Measurements from ENCODE around the gene HDAC3.

The HDAC3 gene

GRCh38 chr5:141672071-141672840, 35.6 kb upstream of the HDAC3 start:
- Histone ChIP-seq H3K36me3 (ENCODE audit: control insufficient read depth, insufficient read depth, low read length) (no peaks in the 10 kb centered on the region), H3K4me3 (ENCODE audit: low read length) (no peak overlapping the region), H3K4me1 (ENCODE audit: control insufficient read depth, insufficient read depth, low read length) (no peaks in the 10 kb centered on the region), H3K9me3 (ENCODE audit: control insufficient read depth, low read length) (no peaks in the 10 kb centered on the region), H3K27me3 (ENCODE audit: control insufficient read depth, insufficient read depth, low read length) (no peaks in the 10 kb centered on the region), H3K9ac (ENCODE audit: low read length) (no peak overlapping the region)

- H3K4me1 ChIP-seq (ENCODE audit: control insufficient read depth, insufficient read depth, low read length): peaks cover 5% of the 10 kb centered on the region
- no peaks in the 10 kb centered on the region for H3K27me3 ChIP-seq (ENCODE audit: control insufficient read depth, insufficient read depth, low read length)
- no peaks in the 10 kb centered on the region for H3K9me3 ChIP-seq (ENCODE audit: control insufficient read depth, low read length)
- no peak overlapping the region for H3K4me3 ChIP-seq (ENCODE audit: low read length)
- no peak overlapping the region for H3K9ac ChIP-seq (ENCODE audit: low read length)
- no peaks in the 10 kb centered on the region for H3K36me3 ChIP-seq (ENCODE audit: control insufficient read depth, insufficient read depth, low read length)
These were observed 32.9 kb upstream of the HDAC3 start for GRCh38 chr5:141669520-141669919.

- Histone ChIP-seq H3K9ac (ENCODE audit: low read length) (no peak overlapping the region), H3K4me3 (ENCODE audit: low read length) (no peak overlapping the region), H3K36me3 (ENCODE audit: control insufficient read depth, insufficient read depth, low read length) (no peaks in the 10 kb centered on the region), H3K9me3 (ENCODE audit: control insufficient read depth, low read length) (no peaks in the 10 kb centered on the region), H3K4me1 (ENCODE audit: control insufficient read depth, insufficient read depth, low read length) (peaks cover 5% of the 10 kb centered on the region), H3K27me3 (ENCODE audit: control insufficient read depth, insufficient read depth, low read length) (no peaks in the 10 kb centered on the region)
These were observed 32.1 kb upstream of the HDAC3 start for GRCh38 chr5:141668601-141669265.

GRCh38 chr5:141665995-141666940, 29.6 kb upstream of the HDAC3 start:
- no peaks in the 10 kb centered on the region for H3K36me3 ChIP-seq (ENCODE audit: control insufficient read depth, insufficient read depth, low read length)
- H3K4me3 ChIP-seq (ENCODE audit: low read length): no peak overlapping the region
- H3K27me3 ChIP-seq (ENCODE audit: control insufficient read depth, insufficient read depth, low read length): no peaks in the 10 kb centered on the region
- no peak overlapping the region for H3K9ac ChIP-seq (ENCODE audit: low read length)
- H3K9me3 ChIP-seq (ENCODE audit: control insufficient read depth, low read length): no peaks in the 10 kb centered on the region
- peaks cover 5% of the 10 kb centered on the region for H3K4me1 ChIP-seq (ENCODE audit: control insufficient read depth, insufficient read depth, low read length)

- no peaks in the 10 kb centered on the region for H3K9me3 ChIP-seq (ENCODE audit: control insufficient read depth, low read length)
- no peaks in the 10 kb centered on the region for H3K36me3 ChIP-seq (ENCODE audit: control insufficient read depth, insufficient read depth, low read length)
- H3K4me3 ChIP-seq (ENCODE audit: low read length): no peak overlapping the region
- peaks cover 5% of the 10 kb centered on the region for H3K4me1 ChIP-seq (ENCODE audit: control insufficient read depth, insufficient read depth, low read length)
- no peaks in the 10 kb centered on the region for H3K27me3 ChIP-seq (ENCODE audit: control insufficient read depth, insufficient read depth, low read length)
- no peak overlapping the region for H3K9ac ChIP-seq (ENCODE audit: low read length)
These were observed 28.2 kb upstream of the HDAC3 start for GRCh38 chr5:141664733-141665461.

GRCh38 chr5:141663506-141663905, 26.9 kb upstream of the HDAC3 start:
- H3K27me3 ChIP-seq (ENCODE audit: control insufficient read depth, insufficient read depth, low read length): no peaks in the 10 kb centered on the region
- no peak overlapping the region for H3K9ac ChIP-seq (ENCODE audit: low read length)
- no peak overlapping the region for H3K4me3 ChIP-seq (ENCODE audit: low read length)
- no peaks in the 10 kb centered on the region for H3K9me3 ChIP-seq (ENCODE audit: control insufficient read depth, low read length)
- no peaks in the 10 kb centered on the region for H3K36me3 ChIP-seq (ENCODE audit: control insufficient read depth, insufficient read depth, low read length)
- H3K4me1 ChIP-seq (ENCODE audit: control insufficient read depth, insufficient read depth, low read length): peaks cover 5% of the 10 kb centered on the region

GRCh38 chr5:141662028-141662427, 25.4 kb upstream of the HDAC3 start:
- Histone ChIP-seq H3K9ac (ENCODE audit: low read length) (no peak overlapping the region), H3K27me3 (ENCODE audit: control insufficient read depth, insufficient read depth, low read length) (no peaks in the 10 kb centered on the region), H3K4me3 (ENCODE audit: low read length) (no peak overlapping the region), H3K36me3 (ENCODE audit: control insufficient read depth, insufficient read depth, low read length) (no peaks in the 10 kb centered on the region), H3K9me3 (ENCODE audit: control insufficient read depth, low read length) (no peaks in the 10 kb centered on the region), H3K4me1 (ENCODE audit: control insufficient read depth, insufficient read depth, low read length) (peaks cover 5% of the 10 kb centered on the region)

- Histone ChIP-seq H3K9ac (ENCODE audit: low read length) (no peak overlapping the region), H3K27me3 (ENCODE audit: control insufficient read depth, insufficient read depth, low read length) (no peaks in the 10 kb centered on the region), H3K4me1 (ENCODE audit: control insufficient read depth, insufficient read depth, low read length) (no peaks in the 10 kb centered on the region), H3K9me3 (ENCODE audit: control insufficient read depth, low read length) (no peaks in the 10 kb centered on the region), H3K36me3 (ENCODE audit: control insufficient read depth, insufficient read depth, low read length) (no peaks in the 10 kb centered on the region), H3K4me3 (ENCODE audit: low read length) (no peak overlapping the region)
These were observed 21.4 kb upstream of the HDAC3 start for GRCh38 chr5:141657937-141658545.

- no peaks in the 10 kb centered on the region for H3K4me1 ChIP-seq (ENCODE audit: control insufficient read depth, insufficient read depth, low read length)
- no peaks in the 10 kb centered on the region for H3K9me3 ChIP-seq (ENCODE audit: control insufficient read depth, low read length)
- no peaks in the 10 kb centered on the region for H3K36me3 ChIP-seq (ENCODE audit: control insufficient read depth, insufficient read depth, low read length)
- no peak overlapping the region for H3K9ac ChIP-seq (ENCODE audit: low read length)
- no peak overlapping the region for H3K4me3 ChIP-seq (ENCODE audit: low read length)
- no peaks in the 10 kb centered on the region for H3K27me3 ChIP-seq (ENCODE audit: control insufficient read depth, insufficient read depth, low read length)
These were observed 20.8 kb upstream of the HDAC3 start for GRCh38 chr5:141657404-141657803.

- Histone ChIP-seq H3K9me3 (ENCODE audit: control insufficient read depth, low read length) (no peaks in the 10 kb centered on the region), H3K36me3 (ENCODE audit: control insufficient read depth, insufficient read depth, low read length) (no peaks in the 10 kb centered on the region), H3K4me1 (ENCODE audit: control insufficient read depth, insufficient read depth, low read length) (peaks cover 4% of the 10 kb centered on the region), H3K4me3 (ENCODE audit: low read length) (no peak overlapping the region), H3K9ac (ENCODE audit: low read length) (no peak overlapping the region), H3K27me3 (ENCODE audit: control insufficient read depth, insufficient read depth, low read length) (no peaks in the 10 kb centered on the region)
These were observed 19.7 kb upstream of the HDAC3 start for GRCh38 chr5:141656396-141656795.

GRCh38 chr5:141655020-141655419, 18.4 kb upstream of the HDAC3 start:
- Histone ChIP-seq H3K36me3 (ENCODE audit: control insufficient read depth, insufficient read depth, low read length) (no peaks in the 10 kb centered on the region), H3K4me1 (ENCODE audit: control insufficient read depth, insufficient read depth, low read length) (peaks cover 12% of the 10 kb centered on the region), H3K9me3 (ENCODE audit: control insufficient read depth, low read length) (no peaks in the 10 kb centered on the region), H3K4me3 (ENCODE audit: low read length) (no peak overlapping the region), H3K9ac (ENCODE audit: low read length) (no peak overlapping the region), H3K27me3 (ENCODE audit: control insufficient read depth, insufficient read depth, low read length) (no peaks in the 10 kb centered on the region)
